AG04450 (cell line): ENCODE results near the gene BCL11B. TPM values are rescaled to one million over a fixed set of nuclear protein-coding genes. Genes with fewer than 3 reads are reported as not detected.

Experiments used
- CTCF ChIA-PET: fragments of 300-600, 350-600 bp; formaldehyde crosslinking; extraction: SDS; loops from one replicate; lab custom pipeline; 2022; ENCODE audit warnings: antibody characterized with exemption, inconsistent platforms; lab: Charles Lee
- POLR2A ChIA-PET: fragments of 350-600 bp; formaldehyde crosslinking; extraction: SDS; loops from one replicate; lab custom pipeline; 2021; ENCODE audit warnings: antibody characterized with exemption, inconsistent platforms; lab: Yijun Ruan, JAX
- DNase-seq: peaks from one replicate; pipeline ENCODE4 v3.0.0-alpha.2; 2011; ENCODE audit warnings: low read depth, low spot score
- H3K27ac ChIP-seq: one replicate; pipeline ENCODE4 v1.5.1; 2012; ENCODE audit warnings: low read depth, low read length, control low read depth
- H3K27me3 ChIP-seq: one replicate; pipeline ENCODE4 v1.6.0; 2012; ENCODE audit warnings: low read length; ENCODE audit not compliant: control insufficient read depth, insufficient read depth
- H3K4me3 ChIP-seq: 2 replicates; pipeline ENCODE4 v1.5.1; 2011; ENCODE audit warnings: mild to moderate bottlenecking, low read depth, low read length, control low read depth
- H3K9me3 ChIP-seq: 2 replicates; pipeline ENCODE4 v1.5.1; 2012; ENCODE audit warnings: low read length; ENCODE audit not compliant: control insufficient read depth, insufficient read depth
- polyA plus RNA-seq: library from polyadenylated mRNA; depleted of rRNA; stranded (reverse); fragments of >200 nt; gene quantifications from 2 replicates; pipeline ENCODE4 v1.2.3, GENCODE V29; 2011
- TF ChIP-seq, protein P1 (sequence below): IDR thresholded peaks from 2 replicates; pipeline ENCODE4 v1.5.1; 2011; ENCODE audit warnings: low read depth, low read length, control low read depth, inconsistent platforms

The BCL11B gene
- polyA plus RNA-seq, 1 experiment = not detected

DNA sequence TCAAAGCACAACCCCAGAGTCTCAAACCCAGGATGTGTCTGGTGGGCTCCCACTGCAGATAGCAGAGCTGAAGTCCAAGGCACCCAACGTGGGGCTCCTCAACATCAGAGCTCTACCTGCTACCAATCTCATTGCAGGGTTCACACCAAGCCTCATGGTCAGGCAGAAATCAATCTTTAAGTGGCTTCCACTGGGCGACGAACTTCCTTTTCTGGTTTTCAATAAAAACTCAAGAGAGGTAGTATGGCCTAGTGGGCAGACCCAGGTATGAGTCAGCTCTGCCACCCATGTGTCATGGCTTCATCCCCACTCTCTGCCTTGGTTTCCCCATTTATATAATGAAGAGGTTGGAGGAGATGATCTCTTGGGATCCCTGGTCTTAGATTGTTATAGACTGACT, 47.0 kb downstream of the BCL11B start:
- no peak overlapping the region for H3K27ac ChIP-seq
- CTCF ChIA-PET = no interaction called here

GRCh38 chr14:99224116-99224910, 47.7 kb downstream of the BCL11B start:
- H3K4me3 ChIP-seq = no peak overlapping the region

More for the DNA sequence above, 47.0 kb downstream of the BCL11B start:
- no peak for DNase-seq
- TF ChIP-seq, protein P1, sequence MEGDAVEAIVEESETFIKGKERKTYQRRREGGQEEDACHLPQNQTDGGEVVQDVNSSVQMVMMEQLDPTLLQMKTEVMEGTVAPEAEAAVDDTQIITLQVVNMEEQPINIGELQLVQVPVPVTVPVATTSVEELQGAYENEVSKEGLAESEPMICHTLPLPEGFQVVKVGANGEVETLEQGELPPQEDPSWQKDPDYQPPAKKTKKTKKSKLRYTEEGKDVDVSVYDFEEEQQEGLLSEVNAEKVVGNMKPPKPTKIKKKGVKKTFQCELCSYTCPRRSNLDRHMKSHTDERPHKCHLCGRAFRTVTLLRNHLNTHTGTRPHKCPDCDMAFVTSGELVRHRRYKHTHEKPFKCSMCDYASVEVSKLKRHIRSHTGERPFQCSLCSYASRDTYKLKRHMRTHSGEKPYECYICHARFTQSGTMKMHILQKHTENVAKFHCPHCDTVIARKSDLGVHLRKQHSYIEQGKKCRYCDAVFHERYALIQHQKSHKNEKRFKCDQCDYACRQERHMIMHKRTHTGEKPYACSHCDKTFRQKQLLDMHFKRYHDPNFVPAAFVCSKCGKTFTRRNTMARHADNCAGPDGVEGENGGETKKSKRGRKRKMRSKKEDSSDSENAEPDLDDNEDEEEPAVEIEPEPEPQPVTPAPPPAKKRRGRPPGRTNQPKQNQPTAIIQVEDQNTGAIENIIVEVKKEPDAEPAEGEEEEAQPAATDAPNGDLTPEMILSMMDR = no peak
- Histone ChIP-seq H3K27me3 (no peaks in the 10 kb centered on the region), H3K9me3 (peaks cover 13% of the 10 kb centered on the region), H3K4me3 (no peak overlapping the region)
- POLR2A ChIA-PET = no interaction called here

GRCh38 chr14:99221445-99221844, 50.6 kb downstream of the BCL11B start:
- no peaks in the 10 kb centered on the region for H3K27me3 ChIP-seq
- peaks cover 18% of the 10 kb centered on the region for H3K9me3 ChIP-seq
- H3K27ac ChIP-seq = no peak overlapping the region
- H3K4me3 ChIP-seq = no peak overlapping the region
- CTCF ChIA-PET = no interaction called here
- POLR2A ChIA-PET = no interaction called here
- TF ChIP-seq, protein P1 = no peak
- DNase-seq = no peak

More at GRCh38 chr14:99224116-99224910, 47.7 kb downstream of the BCL11B start:
- no peaks in the 10 kb centered on the region for H3K27me3 ChIP-seq
- H3K9me3 ChIP-seq = peaks cover 15% of the 10 kb centered on the region
- ChIA-PET CTCF (no interaction called here), POLR2A (no interaction called here)
- DNase-seq = no peak
- TF ChIP-seq, protein P1 = no peak
- no peak overlapping the region for H3K27ac ChIP-seq

DNA sequence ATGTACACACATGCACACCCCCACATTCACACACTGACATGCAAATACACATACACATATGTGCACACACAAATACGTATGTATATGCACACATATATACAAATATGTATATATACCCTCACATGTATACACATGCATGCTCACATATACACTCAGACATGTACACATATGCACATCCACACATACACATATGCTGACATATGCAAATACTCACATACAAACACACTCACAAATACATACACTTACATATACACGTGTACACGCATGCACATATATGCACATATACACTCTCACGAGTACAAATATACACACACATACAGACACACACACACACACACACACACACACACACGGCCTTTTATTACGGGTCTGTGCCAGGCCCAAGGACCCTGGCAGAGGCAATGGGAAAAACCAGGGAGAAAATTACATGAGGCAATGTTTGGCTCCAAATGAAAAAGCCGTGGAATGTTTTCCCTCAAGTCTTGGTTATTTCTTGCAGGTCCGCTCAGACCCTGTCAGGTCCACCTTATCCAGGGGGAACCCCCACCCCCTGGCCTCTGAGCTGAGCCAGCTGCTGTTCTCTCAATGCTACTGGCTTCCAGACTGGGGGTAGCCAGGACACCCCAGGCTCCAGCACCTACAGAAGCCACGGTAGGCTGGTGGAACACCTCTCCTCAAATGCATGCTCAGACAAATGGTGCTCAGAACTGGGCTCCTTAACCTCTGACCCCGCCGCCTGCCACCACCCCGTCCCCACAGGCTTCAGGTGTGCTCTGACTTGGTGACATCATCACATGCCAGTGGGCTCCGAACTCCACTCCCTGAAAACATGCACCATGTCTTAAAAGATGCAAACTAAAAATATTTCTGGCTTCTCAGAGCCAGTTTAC, 54.7 kb downstream of the BCL11B start:
- ChIA-PET POLR2A (no interaction called here), CTCF (no interaction called here)
- no peak overlapping the region for H3K27ac ChIP-seq
- H3K4me3 ChIP-seq = no peak overlapping the region
- H3K9me3 ChIP-seq = peaks cover 18% of the 10 kb centered on the region
- DNase-seq = no peak
- no peaks in the 10 kb centered on the region for H3K27me3 ChIP-seq
- TF ChIP-seq, protein P1 = no peak

GRCh38 chr14:99216191-99216590, 55.8 kb downstream of the BCL11B start:
- no peak overlapping the region for H3K4me3 ChIP-seq
- POLR2A ChIA-PET = no interaction called here

More at GRCh38 chr14:99216191-99216590, 55.8 kb downstream of the BCL11B start:
- CTCF ChIA-PET = no interaction called here
- Histone ChIP-seq H3K27me3 (no peaks in the 10 kb centered on the region), H3K9me3 (peaks cover 12% of the 10 kb centered on the region), H3K27ac (no peak overlapping the region)
- TF ChIP-seq, protein P1 = no peak
- no peak for DNase-seq
